Heart left ventricle (tissue), 16 donors: ENCODE data around the gene NPHP3. TPM values are rescaled to one million over a fixed set of nuclear protein-coding genes. Genes with fewer than 3 reads are reported as not detected.

ENCODE experiments used
- ATAC-seq, 4 donors: fragments of 200-7000 bp; cut with Tn5 transposase; one replicate each; pipeline ENCODE4 v1.9.1; 2020 to 2022; ENCODE audit warnings: moderate library complexity in 4 of 4, mild to moderate bottlenecking in 3 of 4, moderate number of reproducible peaks in 1 of 4
- DNase-seq, 5 donors: peaks; one replicate each; pipeline ENCODE4 v3.0.0-alpha.2; 2020
- H3K27ac ChIP-seq, 12 donors: fragments of 200-600 bp; sonication (generic) in 4 of 12; one replicate each; pipeline versions ENCODE4 v1.5.0 to v1.8.0; 2016 to 2022; ENCODE audit warnings: mild to moderate bottlenecking in 2 of 12
- H3K27me3 ChIP-seq, 9 donors: fragments of 200-600 bp; sonication (generic) in 2 of 9; one replicate each; pipeline versions ENCODE4 v1.5.1 to v1.8.0; 2016 to 2022; ENCODE audit warnings: mild to moderate bottlenecking in 3 of 9
- H3K36me3 ChIP-seq, 9 donors: fragments of 200-600 bp; sonication (generic) in 2 of 9; one replicate each; pipeline versions ENCODE4 v1.5.0 to v1.8.0; 2018 to 2022; ENCODE audit warnings: mild to moderate bottlenecking in 2 of 9
- H3K4me1 ChIP-seq, 12 donors: fragments of 200-600 bp; sonication (generic) in 4 of 12; one replicate each; pipeline versions ENCODE4 v1.5.0 to v1.8.0; 2016 to 2022; ENCODE audit warnings: mild to moderate bottlenecking in 3 of 12
- H3K4me3 ChIP-seq, 12 donors: fragments of 200-600 bp; sonication (generic) in 4 of 12; one replicate each; pipeline versions ENCODE4 v1.5.0 to v1.8.0; 2017 to 2022; ENCODE audit warnings: mild to moderate bottlenecking in 9 of 12, moderate library complexity in 4 of 12
- H3K9me3 ChIP-seq, 12 donors: fragments of 200-600 bp; sonication (generic) in 4 of 12; one replicate each; pipeline versions ENCODE4 v1.5.0 to v1.8.0; 2016 to 2022; ENCODE audit warnings: mild to moderate bottlenecking in 1 of 12
- POLR2A ChIP-seq, 2 donors: fragments of 450-650 bp; IDR thresholded peaks; one replicate each; pipeline ENCODE4 v1.6.1; 2017; ENCODE audit warnings: antibody characterized with exemption in 2 of 2, mild to moderate bottlenecking in 2 of 2, moderate library complexity in 2 of 2
- WGBS, 4 donors: extraction: QIAGEN DNeasy Blood & Tissue Kit in 2 of 4; methylation state at CpG; one replicate each; pipeline versions ENCODE4 v1.1.5 to v1.1.7; 2013 to 2018; 5-methylcytosine and 5-hydroxymethylcytosine counted together
- intact Hi-C, 10 donors: fragments of 100-400 bp; cut with DNase I; formaldehyde crosslinking; loops; one replicate each; pipeline versions ENCODE4 v1.11.1 to v1.14.2; 2022
- polyA plus RNA-seq, 2 donors: library from polyadenylated mRNA; stranded (reverse); fragments of 200-250 nt; gene quantifications; one replicate each; pipeline ENCODE4 v1.2.3, GENCODE V29; 2013
- total RNA-seq, 9 donors: library from RNA; depleted of rRNA in 2 of 9; stranded (reverse); fragments of >200 nt in 2 of 9; fragmentation: NEBNext Ultra II Directional in 3 of 9; extraction: Animal tissue kit (Norgen Biotek cat#: 25700) in 3 of 9; gene quantifications; one replicate each; pipeline versions ENCODE4 v1.1.0 to v1.2.4, GENCODE V29; 2016 to 2023
- TF ChIP-seq, protein P1 (sequence below), 12 donors: fragments of 200-600 bp; sonication (generic) in 4 of 12; IDR thresholded peaks; one replicate each; pipeline versions ENCODE4 v1.5.0 to v1.8.0; 2018 to 2022; ENCODE audit warnings: antibody characterized with exemption in 12 of 12, mild to moderate bottlenecking in 5 of 12
- donor health status: ischemic (EF 13 %, LVEDD 7.1; RV severe dilation, severe dysfunction).
- donor health status: healthy with polysubstance abuse.
- donor health status: DM: no; HTN: yes; CAD: no.
- donor health status: DM: no; HTN: no; CAD: no.
- donor health status: ischemic (EF 25% LVEDD 6.9; RV normal size, moderate dysfunction).
- donor health status: ischemic (EF 25% LVEDD 5.7; RV mildly dilated, moderate dysfunction).
- donor health status: healthy.
- donor health status: DM: yes; HTN: yes; CAD: no.
- donor health status: ischemic (EF 35%, LVEDD 5.7; RV mildly dilated, moderate dysfunction).
- donor health status: nonischemic (EF 11% LVEDD 7.7; RV severe dilation, severe dysfunction).
- donor health status: DM: yes; HTN: yes; CAD: no.
- donor health status: PGD.
- donor health status: ischemic (EF 29% LVEDD 5.4; RV normal size, mild dysfunction).
- donor health status: nonischemic (EF 23%, LVEDD 6.1; RV moderate dilation, normal function).

NPHP3 gene
- total and polyA plus RNA-seq, 11 donors: 5.3 to 14.7 (median 10.9) TPM

DNA sequence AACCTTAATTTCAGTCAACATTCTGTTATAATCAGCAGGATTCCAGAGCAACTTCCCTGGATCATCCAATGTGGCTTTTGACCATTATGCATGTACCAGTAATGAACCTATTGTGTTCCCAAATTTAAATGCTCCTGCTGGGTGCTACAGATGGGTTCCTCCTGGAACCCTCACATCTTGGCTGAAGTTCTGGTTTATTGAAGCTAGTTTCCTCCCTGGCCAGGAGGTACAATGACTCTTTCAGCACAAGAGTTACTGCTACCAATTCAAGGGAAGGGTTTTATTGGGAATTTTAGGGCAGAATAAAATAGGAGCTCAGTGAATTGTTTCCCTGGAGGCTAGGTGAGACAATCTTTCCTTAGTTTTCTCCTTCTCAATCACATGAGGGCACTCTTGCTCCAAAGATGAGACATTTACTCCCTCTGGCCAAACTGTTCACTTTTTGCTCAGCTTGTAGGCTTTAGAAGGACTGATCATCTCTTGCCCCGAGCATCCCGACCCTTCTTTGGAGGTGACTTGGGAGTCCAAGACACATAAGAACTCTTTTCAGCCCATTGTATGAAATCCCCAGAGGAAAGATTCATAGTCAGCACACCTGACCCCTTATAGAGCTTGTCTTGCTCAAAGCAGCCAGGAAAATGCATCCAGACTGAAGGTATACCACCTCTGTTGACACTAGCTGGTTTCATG, 8.8 kb upstream of the NPHP3 start:
- Histone ChIP-seq H3K4me3 (no peak overlapping the region), H3K36me3 (no peaks in the 10 kb centered on the region), H3K4me1 (peaks cover 0 to 2% (median 0%) of the 10 kb centered on the region in 12 donors), H3K27ac (no peak overlapping the region), H3K27me3 (peaks cover 0 to 4% (median 0%) of the 10 kb centered on the region in 9 donors), H3K9me3 (no peaks in the 10 kb centered on the region)
- TF ChIP-seq, protein P1, sequence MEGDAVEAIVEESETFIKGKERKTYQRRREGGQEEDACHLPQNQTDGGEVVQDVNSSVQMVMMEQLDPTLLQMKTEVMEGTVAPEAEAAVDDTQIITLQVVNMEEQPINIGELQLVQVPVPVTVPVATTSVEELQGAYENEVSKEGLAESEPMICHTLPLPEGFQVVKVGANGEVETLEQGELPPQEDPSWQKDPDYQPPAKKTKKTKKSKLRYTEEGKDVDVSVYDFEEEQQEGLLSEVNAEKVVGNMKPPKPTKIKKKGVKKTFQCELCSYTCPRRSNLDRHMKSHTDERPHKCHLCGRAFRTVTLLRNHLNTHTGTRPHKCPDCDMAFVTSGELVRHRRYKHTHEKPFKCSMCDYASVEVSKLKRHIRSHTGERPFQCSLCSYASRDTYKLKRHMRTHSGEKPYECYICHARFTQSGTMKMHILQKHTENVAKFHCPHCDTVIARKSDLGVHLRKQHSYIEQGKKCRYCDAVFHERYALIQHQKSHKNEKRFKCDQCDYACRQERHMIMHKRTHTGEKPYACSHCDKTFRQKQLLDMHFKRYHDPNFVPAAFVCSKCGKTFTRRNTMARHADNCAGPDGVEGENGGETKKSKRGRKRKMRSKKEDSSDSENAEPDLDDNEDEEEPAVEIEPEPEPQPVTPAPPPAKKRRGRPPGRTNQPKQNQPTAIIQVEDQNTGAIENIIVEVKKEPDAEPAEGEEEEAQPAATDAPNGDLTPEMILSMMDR (IDR thresholded peaks at IDR 0.05): peak in 11 of 12 donors; percentile 18 to 61 (median 44)
- TF ChIP-seq POLR2A (IDR thresholded peaks at IDR 0.05): no peak
- intact Hi-C loops: loop anchor here in 9 of 10 donors (2.0 to 10.0 kb wide), 9 partner anchors 304 to 1194 kb away; partner anchors contain the start of gene TMEM108 (in 2 of the 9)
- ATAC-seq (peak; percentile 42 to 83 (median 71)), DNase-seq (peak in 2 of 5 donors; percentile 14 to 18)
- 3 to 13% (median 6%) methylated on average over 2 of the region's 2 CpGs for WGBS, 4 donors

GRCh38 chr3:132726341-132726823, 4.2 kb upstream of the NPHP3 start:
- Histone ChIP-seq H3K27ac (no peak overlapping the region), H3K4me3 (no peak overlapping the region), H3K27me3 (no peaks in the 10 kb centered on the region), H3K9me3 (no peaks in the 10 kb centered on the region), H3K36me3 (no peaks in the 10 kb centered on the region), H3K4me1 (peaks cover 0 to 14% (median 7%) of the 10 kb centered on the region in 12 donors)
- DNase-seq (no peak), ATAC-seq (no peak)
- TF ChIP-seq POLR2A (IDR thresholded peaks at IDR 0.05): no peak
- TF ChIP-seq, protein P1 (IDR thresholded peaks at IDR 0.05): peak; percentile 68 to 85 (median 76)
- intact Hi-C loops: loop anchor here in 9 of 10 donors (1.0 to 10.0 kb wide), 10 partner anchors 314 to 1198 kb away; partner anchors contain the start of genes CDV3 (in 5 of the 9) and SRPRB (in 2 of the 9)
- WGBS, 4 donors: 22 to 31% (median 26%) methylated on average over 2 of the region's 2 CpGs

DNA sequence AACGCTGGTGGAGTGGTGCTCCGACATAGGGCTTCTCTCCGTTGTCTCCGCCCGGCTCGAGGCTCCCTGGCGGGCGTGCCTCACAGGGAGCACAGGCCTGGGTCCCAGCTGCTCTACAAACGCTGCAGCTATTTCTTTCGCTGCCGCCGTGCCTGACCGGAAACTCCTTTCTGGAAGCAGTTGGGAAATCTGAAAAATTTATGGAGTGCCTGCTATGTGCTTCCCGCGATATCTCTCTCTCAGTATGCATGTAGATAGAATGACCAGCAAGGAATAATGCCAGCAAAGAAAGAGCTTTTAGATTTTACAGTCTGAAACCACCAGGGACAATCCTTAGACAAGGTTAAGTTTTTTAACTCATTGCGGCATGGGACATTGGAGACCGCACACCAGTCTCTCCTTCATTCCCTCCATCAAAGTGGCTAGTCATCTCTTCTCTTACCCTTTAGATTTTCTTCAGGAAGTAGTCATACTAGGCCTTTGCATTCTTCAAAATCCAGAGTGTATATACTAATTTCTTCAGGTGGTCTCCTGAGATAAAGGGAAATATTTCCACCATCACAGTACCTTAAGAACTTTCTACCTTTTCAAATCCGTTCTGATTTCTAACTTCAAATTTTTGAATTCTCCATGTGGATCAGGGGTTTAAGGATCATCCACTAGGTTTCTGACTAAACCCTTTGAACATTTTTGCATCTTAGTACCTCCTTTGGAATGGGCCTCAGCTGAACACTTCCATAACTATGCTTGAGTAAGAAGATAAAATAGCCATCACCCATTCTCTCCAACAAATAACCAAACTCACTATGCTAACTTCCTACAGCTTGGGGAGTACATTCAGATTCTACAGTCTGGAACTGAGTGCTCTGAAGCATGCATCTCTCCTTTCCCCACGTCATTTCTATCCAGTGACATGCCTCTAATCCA, 1.1 kb upstream of the NPHP3 start:
- Histone ChIP-seq H3K27ac (peak overlapping the region; percentile 14 to 93 (median 86)), H3K4me1 (peaks cover 0 to 43% (median 28%) of the 10 kb centered on the region in 12 donors), H3K9me3 (no peaks in the 10 kb centered on the region), H3K27me3 (no peaks in the 10 kb centered on the region), H3K36me3 (peaks cover 0 to 13% (median 4%) of the 10 kb centered on the region in 9 donors), H3K4me3 (peak overlapping the region; percentile 0 to 99 (median 66))
- DNase-seq: no peak
- TF ChIP-seq, protein P1 (IDR thresholded peaks at IDR 0.05): no peak
- peak; percentile 58 to 81 for TF ChIP-seq POLR2A (IDR thresholded peaks at IDR 0.05)
- peak in 1 of 4 donors; percentile 1 for ATAC-seq
- intact Hi-C loops: loop anchor here in 8 of 10 donors (2.0 to 10.0 kb wide), 10 partner anchors 61 to 1202 kb away; partner anchors contain the start of genes CDV3 (in 6 of the 8), SRPRB (in 3 of the 8) and UBA5 (in 3 of the 8)
- WGBS, 4 donors: 8 to 11% (median 11%) methylated on average over 14 to 19 of the region's 19 CpGs
